GM19035 (cell line): Measurements from ENCODE around the gene SLC30A1.
"Not testable (repeated sequence)": the region's sequence is repeated elsewhere in the genome, so short reads cannot be mapped to it uniquely, and the experiment has no call there.

Experiments
- ATAC-seq: cut with Tn5 transposase; IDR thresholded peaks from one replicate; pipeline ENCODE4 v1.9.1; 2021; ENCODE audit not compliant: unreplicated experiment

SLC30A1 gene, protein sequence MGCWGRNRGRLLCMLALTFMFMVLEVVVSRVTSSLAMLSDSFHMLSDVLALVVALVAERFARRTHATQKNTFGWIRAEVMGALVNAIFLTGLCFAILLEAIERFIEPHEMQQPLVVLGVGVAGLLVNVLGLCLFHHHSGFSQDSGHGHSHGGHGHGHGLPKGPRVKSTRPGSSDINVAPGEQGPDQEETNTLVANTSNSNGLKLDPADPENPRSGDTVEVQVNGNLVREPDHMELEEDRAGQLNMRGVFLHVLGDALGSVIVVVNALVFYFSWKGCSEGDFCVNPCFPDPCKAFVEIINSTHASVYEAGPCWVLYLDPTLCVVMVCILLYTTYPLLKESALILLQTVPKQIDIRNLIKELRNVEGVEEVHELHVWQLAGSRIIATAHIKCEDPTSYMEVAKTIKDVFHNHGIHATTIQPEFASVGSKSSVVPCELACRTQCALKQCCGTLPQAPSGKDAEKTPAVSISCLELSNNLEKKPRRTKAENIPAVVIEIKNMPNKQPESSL

DNA sequence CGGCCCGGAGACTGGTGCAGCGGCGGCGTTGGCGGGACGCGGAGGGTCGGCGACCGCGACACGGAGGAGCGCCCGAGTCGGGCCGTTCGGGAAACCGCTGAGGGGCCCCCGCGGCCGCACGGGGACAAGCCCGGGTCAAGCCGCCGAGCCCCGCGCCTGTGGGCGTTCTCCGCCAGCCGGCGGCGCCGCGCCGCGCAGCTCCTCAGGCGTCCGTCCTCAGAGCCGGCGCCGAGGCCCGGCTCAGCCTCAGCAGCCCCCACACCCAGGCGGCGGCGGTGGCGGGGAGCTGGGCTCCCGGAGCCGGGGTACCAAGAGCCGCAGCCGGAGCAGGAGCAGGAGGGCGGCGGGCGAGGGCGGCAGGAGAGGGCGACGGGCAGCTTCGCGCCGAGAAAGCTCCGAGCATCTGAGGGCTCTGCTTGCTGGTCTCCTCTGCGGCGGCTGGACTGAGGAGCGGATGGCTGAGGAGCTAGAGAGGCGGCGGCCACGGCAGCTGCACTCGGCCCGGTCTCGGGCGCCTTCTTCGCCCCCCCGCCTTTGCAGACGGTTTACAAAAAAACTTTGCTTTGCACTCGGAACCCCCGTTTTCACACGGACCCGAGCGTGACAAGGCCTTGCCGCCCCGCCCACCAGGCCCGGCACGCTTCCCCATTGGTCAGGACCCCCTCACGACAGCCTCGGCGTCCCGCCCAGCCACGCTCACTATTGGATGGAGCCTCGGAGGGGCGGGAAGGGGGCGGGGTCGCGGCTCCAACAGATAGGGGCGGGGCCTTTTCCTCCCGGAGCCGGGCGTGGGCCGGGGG is at the start of gene SLC30A1:
TSS of gene SLC30A1 (minus strand) at position 522 of the 800 bp plus-strand sequence. CDS start 549 bp downstream, outside the sequence.
- ATAC-seq, result peak; percentile 84

- ATAC-seq, result no peak
Observed at GRCh38 chr1:211628417-211628816, 49.5 kb upstream of the SLC30A1 start.

- no peak for ATAC-seq
Observed at GRCh38 chr1:211627259-211627658, 48.3 kb upstream of the SLC30A1 start.

DNA sequence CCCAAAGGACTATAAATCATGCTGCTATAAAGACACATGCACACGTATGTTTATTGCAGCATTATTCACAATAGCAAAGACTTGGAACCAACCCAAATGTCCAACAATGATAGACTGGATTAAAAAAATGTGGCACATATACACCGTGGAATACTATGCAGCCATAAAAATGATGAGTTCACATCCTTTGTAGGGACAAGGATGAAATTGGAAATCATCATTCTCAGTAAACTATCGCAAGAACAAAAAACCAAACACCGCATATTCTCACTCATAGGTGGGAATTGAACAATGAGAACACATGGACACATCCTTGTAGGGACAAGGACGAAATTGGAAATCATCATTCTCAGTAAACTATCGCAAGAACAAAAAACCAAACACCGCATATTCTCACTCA is 46.9 kb upstream of the SLC30A1 start:
- not testable (repeated sequence) for ATAC-seq

GRCh38 chr1:211625040-211625439 is 46.1 kb upstream of the SLC30A1 start:
- ATAC-seq, result no peak

GRCh38 chr1:211623515-211623914 is 44.6 kb upstream of the SLC30A1 start:
- ATAC-seq, result no peak

DNA sequence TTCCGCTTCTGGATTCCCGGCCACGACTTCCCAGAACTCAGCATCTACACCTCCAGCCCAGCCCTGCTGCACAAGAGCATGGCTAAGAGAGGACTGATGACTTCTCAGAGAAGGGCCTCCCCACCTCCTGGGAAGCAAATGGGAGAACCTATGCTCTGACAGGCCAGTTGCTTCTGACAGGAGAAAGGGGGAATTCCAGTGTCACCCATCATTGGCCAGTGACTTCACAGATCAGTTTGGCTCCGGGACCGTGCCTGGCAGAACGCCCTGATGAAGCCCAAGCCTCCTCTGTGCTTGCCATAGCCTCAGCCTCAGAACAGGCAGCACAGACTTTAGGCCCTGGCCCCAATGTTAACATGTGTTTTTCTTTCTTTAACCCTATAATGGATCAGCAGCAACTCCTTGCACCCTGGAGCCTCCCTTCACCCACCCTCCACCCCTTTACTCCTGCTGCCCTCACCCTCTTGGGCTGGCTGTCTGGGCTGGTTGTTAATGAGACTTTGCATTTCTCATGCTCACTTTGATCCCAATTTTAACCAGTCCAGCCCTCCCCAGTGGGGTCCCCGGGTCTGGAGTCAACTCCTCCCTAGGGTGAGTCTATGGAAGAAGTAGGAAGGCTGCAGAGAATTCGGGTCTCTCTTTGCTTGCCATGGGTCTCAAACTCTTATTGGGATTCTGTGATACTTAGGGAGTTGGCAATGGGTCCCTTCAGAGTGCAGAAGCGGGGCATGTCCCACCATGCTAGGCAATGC is 42.7 kb upstream of the SLC30A1 start:
- ATAC-seq, result no peak

- no peak for ATAC-seq
Observed at GRCh38 chr1:211620097-211620496, 41.1 kb upstream of the SLC30A1 start.

- ATAC-seq, result no peak
Observed at GRCh38 chr1:211619033-211619996, 40.4 kb upstream of the SLC30A1 start.

DNA sequence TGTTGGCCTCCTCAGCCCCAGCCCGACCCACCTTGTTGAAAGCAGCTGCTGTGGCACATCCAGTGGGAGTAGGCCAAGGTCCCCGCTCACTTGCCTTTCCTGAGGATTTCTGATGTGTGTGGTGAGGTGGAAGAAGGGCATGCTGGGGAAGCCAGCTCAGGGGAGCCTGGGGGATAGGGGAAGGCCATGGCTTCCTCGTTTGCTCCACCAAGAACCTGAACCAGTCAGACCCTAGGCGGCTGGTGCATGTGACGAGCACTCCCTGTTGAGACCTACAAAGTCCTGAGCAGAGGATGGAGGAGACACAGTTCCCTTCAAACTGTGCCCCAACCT is 38.0 kb upstream of the SLC30A1 start:
- no peak for ATAC-seq

- ATAC-seq, result no peak
Observed at GRCh38 chr1:211616231-211616964, 37.4 kb upstream of the SLC30A1 start.

DNA sequence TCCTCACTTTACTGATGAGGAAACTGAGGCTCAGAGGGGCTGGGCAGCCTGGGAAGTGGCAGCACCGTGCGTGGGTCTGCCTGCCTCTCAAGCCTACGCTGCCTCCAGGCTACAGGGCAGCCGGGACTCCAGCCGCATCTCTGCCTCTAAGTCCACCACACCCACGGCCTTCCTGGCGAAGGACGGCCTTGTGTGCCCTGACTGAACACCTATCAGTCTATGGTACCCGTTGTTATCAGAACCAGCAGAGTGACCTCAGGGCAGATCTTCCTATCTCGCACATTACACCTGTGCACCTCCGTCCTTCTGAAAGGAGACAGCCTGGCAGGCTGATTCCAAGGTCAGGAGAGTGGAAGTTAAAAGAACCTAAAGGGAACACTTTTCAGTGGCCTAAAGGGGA is 35.7 kb upstream of the SLC30A1 start:
- ATAC-seq, result no peak

- ATAC-seq, result no peak
Observed at GRCh38 chr1:211613951-211614350, 35.0 kb upstream of the SLC30A1 start.

- ATAC-seq, result no peak
Observed at GRCh38 chr1:211613108-211613947, 34.4 kb upstream of the SLC30A1 start.

DNA sequence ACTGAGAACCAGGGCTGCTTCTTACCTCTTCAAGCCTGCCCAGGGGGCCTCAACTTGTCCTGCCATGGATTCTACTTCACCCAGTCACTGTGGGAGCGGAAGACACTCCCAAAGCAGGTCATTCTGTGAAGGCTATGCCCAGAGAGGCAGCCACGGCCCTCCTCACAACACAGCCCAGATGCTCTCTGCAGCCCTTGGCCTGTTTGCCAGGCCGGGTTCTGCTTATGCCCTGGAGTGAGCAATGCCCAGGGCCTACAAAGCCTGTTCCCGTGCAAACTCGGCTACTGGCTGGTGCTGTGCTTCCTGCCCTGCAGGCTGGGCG is 33.8 kb upstream of the SLC30A1 start:
- no peak for ATAC-seq

DNA sequence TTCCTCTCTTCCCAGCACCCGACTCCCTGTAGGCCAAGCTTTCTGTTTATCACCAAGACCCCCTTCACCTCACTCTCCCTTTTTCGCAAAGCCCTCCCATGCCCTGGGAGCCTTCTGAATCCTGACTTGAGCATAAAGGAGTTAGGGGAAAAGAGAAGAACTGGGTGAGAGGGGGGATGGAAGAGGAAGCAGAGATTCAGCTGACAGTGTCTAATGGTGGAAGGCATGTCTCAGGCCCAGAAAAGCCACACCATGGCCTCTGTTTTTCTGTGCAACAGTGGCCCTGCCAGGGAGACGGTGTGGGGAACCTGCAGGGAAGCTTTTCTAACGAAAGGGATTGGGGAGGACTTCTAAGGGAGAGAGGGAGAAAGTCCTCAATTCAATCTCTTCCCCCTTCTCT is 32.9 kb upstream of the SLC30A1 start:
- no peak for ATAC-seq

GRCh38 chr1:211610779-211611556 is 32.0 kb upstream of the SLC30A1 start:
- no peak for ATAC-seq
